DND-41 (cell line): Measurements from ENCODE around the gene TMEM167A.

Experiments
- ATAC-seq: fragments of 200-7000 bp; cut with Tn5 transposase; 3 replicates; pipeline ENCODE4 v1.9.1; 2021; ENCODE audit warnings: low read depth; ENCODE audit not compliant: insufficient read depth
- DNase-seq: peaks from one replicate; pipeline ENCODE4 v3.0.0-alpha.2; 2020
- H2AFZ ChIP-seq: 2 replicates; pipeline ENCODE4 v1.6.0; 2012; ENCODE audit warnings: low read depth, low read length
- H3K27ac ChIP-seq: 2 replicates; pipeline ENCODE4 v1.5.1; 2012; ENCODE audit warnings: low read length, inconsistent platforms
- H3K27me3 ChIP-seq: fragments of 200-600 bp; sonication (generic); 2 replicates; pipeline ENCODE4 v1.6.0; 2012; ENCODE audit warnings: low read length, mild to moderate bottlenecking, inconsistent platforms; ENCODE audit not compliant: insufficient read depth, poor library complexity
- H3K36me3 ChIP-seq: 2 replicates; pipeline ENCODE4 v1.5.1; 2012; ENCODE audit warnings: low read length, inconsistent platforms; ENCODE audit not compliant: insufficient read depth
- H3K4me1 ChIP-seq: 2 replicates; pipeline ENCODE4 v1.5.1; 2012; ENCODE audit warnings: mild to moderate bottlenecking, low read length; ENCODE audit not compliant: insufficient read depth
- H3K4me2 ChIP-seq: 2 replicates; pipeline ENCODE4 v1.6.0; 2012; ENCODE audit warnings: mild to moderate bottlenecking, moderate library complexity, low read length, inconsistent platforms; ENCODE audit not compliant: insufficient read depth
- H3K4me3 ChIP-seq, 2 experiments: fragments of 200-600 bp in 1 of 2; shearing (Covaris generic) in 1 of 2; 2 replicates each; pipeline ENCODE4 v1.5.1; 2012 to 2016; ENCODE audit warnings: inconsistent platforms in 2 of 2, low read length in 2 of 2, mild to moderate bottlenecking in 2 of 2, low read depth in 1 of 2, moderate library complexity in 1 of 2
- H3K79me2 ChIP-seq: 2 replicates; pipeline ENCODE4 v1.6.0; 2012; ENCODE audit warnings: low read length, inconsistent platforms; ENCODE audit not compliant: insufficient read depth
- H3K9ac ChIP-seq: 2 replicates; pipeline ENCODE4 v1.6.0; 2012; ENCODE audit warnings: low read depth, mild to moderate bottlenecking, inconsistent platforms, low read length, moderate library complexity
- H3K9me3 ChIP-seq: 2 replicates; pipeline ENCODE4 v1.5.1; 2012; ENCODE audit warnings: low read length, moderate library complexity, mild to moderate bottlenecking, inconsistent platforms; ENCODE audit not compliant: insufficient read depth, severe bottlenecking
- H4K20me1 ChIP-seq: 2 replicates; pipeline ENCODE4 v1.6.0; 2012; ENCODE audit warnings: low read length; ENCODE audit not compliant: insufficient read depth
- CTCF ChIP-seq: IDR thresholded peaks from 2 replicates; pipeline ENCODE4 v1.5.1; 2012; ENCODE audit warnings: borderline replicate concordance, low read length, moderate library complexity, mild to moderate bottlenecking; ENCODE audit not compliant: poor library complexity, severe bottlenecking; ENCODE audit errors: extremely low read depth
- EZH2 ChIP-seq: IDR thresholded peaks from 3 replicates; pipeline ENCODE4 v1.6.1; 2012; ENCODE audit warnings: borderline replicate concordance, low read depth, mild to moderate bottlenecking, moderate library complexity, low read length, inconsistent platforms; ENCODE audit not compliant: severe bottlenecking

Gene TMEM167A

GRCh38 chr5:83011985-83012384, 65.2 kb downstream of the TMEM167A start:
- H3K9ac ChIP-seq: no peak overlapping the region
- no peak overlapping the region for H3K27ac ChIP-seq
- no peak overlapping the region for H3K4me2 ChIP-seq
- H3K79me2 ChIP-seq: no peaks in the 10 kb centered on the region
- no peak for DNase-seq
- no peaks in the 10 kb centered on the region for H3K9me3 ChIP-seq
- H3K4me3 ChIP-seq: no peak overlapping the region
- no peaks in the 10 kb centered on the region for H4K20me1 ChIP-seq
- ATAC-seq: no peak
- no peak overlapping the region for H2AFZ ChIP-seq
- no peaks in the 10 kb centered on the region for H3K27me3 ChIP-seq
- TF ChIP-seq CTCF (no peak), EZH2 (no peak)
- H3K36me3 ChIP-seq: no peaks in the 10 kb centered on the region
- no peaks in the 10 kb centered on the region for H3K4me1 ChIP-seq

GRCh38 chr5:83009408-83009807, 67.8 kb downstream of the TMEM167A start:
- H3K36me3 ChIP-seq: no peaks in the 10 kb centered on the region
- no peak overlapping the region for H3K4me3 ChIP-seq
- H3K4me2 ChIP-seq: no peak overlapping the region
- no peaks in the 10 kb centered on the region for H4K20me1 ChIP-seq
- H3K27ac ChIP-seq: no peak overlapping the region
- DNase-seq (no peak), ATAC-seq (no peak)
- no peaks in the 10 kb centered on the region for H3K79me2 ChIP-seq
- TF ChIP-seq EZH2 (no peak), CTCF (no peak)
- no peak overlapping the region for H3K9ac ChIP-seq
- no peaks in the 10 kb centered on the region for H3K9me3 ChIP-seq
- no peak overlapping the region for H2AFZ ChIP-seq
- no peaks in the 10 kb centered on the region for H3K4me1 ChIP-seq
- no peaks in the 10 kb centered on the region for H3K27me3 ChIP-seq

GRCh38 chr5:83007755-83008154, 69.4 kb downstream of the TMEM167A start:
- no peaks in the 10 kb centered on the region for H3K9me3 ChIP-seq
- TF ChIP-seq CTCF: no peak
- TF ChIP-seq EZH2: no peak
- H3K36me3 ChIP-seq: no peaks in the 10 kb centered on the region
- H3K4me3 ChIP-seq: no peak overlapping the region
- H2AFZ ChIP-seq: no peak overlapping the region
- no peaks in the 10 kb centered on the region for H3K79me2 ChIP-seq
- no peaks in the 10 kb centered on the region for H4K20me1 ChIP-seq
- no peak for ATAC-seq
- H3K9ac ChIP-seq: no peak overlapping the region
- no peaks in the 10 kb centered on the region for H3K4me1 ChIP-seq
- DNase-seq: no peak
- H3K27me3 ChIP-seq: no peaks in the 10 kb centered on the region
- no peak overlapping the region for H3K27ac ChIP-seq
- H3K4me2 ChIP-seq: no peak overlapping the region
